ENCODE results near the gene SNCG.
"Not testable (repeated sequence)": the region's sequence is repeated elsewhere in the genome, so short reads cannot be mapped to it uniquely, and the experiment has no call there.

SNCG gene

GRCh38 chr10:86974484-86974883 is 16.1 kb downstream of the SNCG start:
- DNase-seq (ENCODE audit: low read depth in 2 of 2, low spot score in 1 of 2): no peak

- DNase-seq (ENCODE audit: low read depth in 2 of 2, low spot score in 1 of 2): no peak
These were observed 18.1 kb downstream of the SNCG start for GRCh38 chr10:86976362-86977056.

- DNase-seq (ENCODE audit: low read depth in 2 of 2, low spot score in 1 of 2): not testable (repeated sequence)
These were observed 20.1 kb downstream of the SNCG start for GRCh38 chr10:86978457-86978856.

- no peak for DNase-seq (ENCODE audit: low read depth in 2 of 2, low spot score in 1 of 2)
These were observed 21.0 kb downstream of the SNCG start for GRCh38 chr10:86979296-86979818.

GRCh38 chr10:86979977-86980448 is 21.6 kb downstream of the SNCG start:
- DNase-seq (ENCODE audit: low read depth in 2 of 2, low spot score in 1 of 2): no peak

GRCh38 chr10:86981020-86981419 is 22.6 kb downstream of the SNCG start:
- not testable (repeated sequence) for DNase-seq (ENCODE audit: low read depth in 2 of 2, low spot score in 1 of 2)

GRCh38 chr10:86981716-86982115 is 23.3 kb downstream of the SNCG start:
- DNase-seq (ENCODE audit: low read depth in 2 of 2, low spot score in 1 of 2): no peak

- DNase-seq (ENCODE audit: low read depth in 2 of 2, low spot score in 1 of 2): not testable (repeated sequence)
These were observed 26.1 kb downstream of the SNCG start for GRCh38 chr10:86984498-86984897.

GRCh38 chr10:86988520-86988919 is 30.1 kb downstream of the SNCG start:
- DNase-seq (ENCODE audit: low read depth in 2 of 2, low spot score in 1 of 2): no peak

- DNase-seq (ENCODE audit: low read depth in 2 of 2, low spot score in 1 of 2): not testable (repeated sequence)
These were observed 33.0 kb downstream of the SNCG start for GRCh38 chr10:86991362-86991761.

- DNase-seq (ENCODE audit: low read depth in 2 of 2, low spot score in 1 of 2): no peak
These were observed 34.1 kb downstream of the SNCG start for GRCh38 chr10:86992456-86992855.

GRCh38 chr10:86992929-86993328 is 34.5 kb downstream of the SNCG start:
- no peak for DNase-seq (ENCODE audit: low read depth in 2 of 2, low spot score in 1 of 2)

GRCh38 chr10:86999802-87000403 is 41.5 kb downstream of the SNCG start:
- DNase-seq (ENCODE audit: low read depth in 2 of 2, low spot score in 1 of 2): not testable (repeated sequence)

GRCh38 chr10:87000491-87000890 is 42.1 kb downstream of the SNCG start:
- no peak for DNase-seq (ENCODE audit: low read depth in 2 of 2, low spot score in 1 of 2)

GRCh38 chr10:87007124-87007523 is 48.7 kb downstream of the SNCG start:
- DNase-seq (ENCODE audit: low read depth in 2 of 2, low spot score in 1 of 2): not testable (repeated sequence)

GRCh38 chr10:87007674-87008073 is 49.3 kb downstream of the SNCG start:
- not testable (repeated sequence) for DNase-seq (ENCODE audit: low read depth in 2 of 2, low spot score in 1 of 2)

- DNase-seq (ENCODE audit: low read depth in 2 of 2, low spot score in 1 of 2): not testable (repeated sequence)
These were observed 49.9 kb downstream of the SNCG start for GRCh38 chr10:87008303-87008702.

- not testable (repeated sequence) for DNase-seq (ENCODE audit: low read depth in 2 of 2, low spot score in 1 of 2)
These were observed 50.8 kb downstream of the SNCG start for GRCh38 chr10:87009134-87009696.
